OCI-LY1 (cell line): ENCODE measurements around the gene CXXC1.

Experiments used
- H2AFZ ChIP-seq: fragments of 200-600 bp; sonication (generic), shearing (Covaris generic); 2 replicates; pipeline ENCODE4 v1.6.0; 2014; ENCODE audit warnings: antibody characterized with exemption, mild to moderate bottlenecking, low read length
- H3F3A ChIP-seq: fragments of 200-600 bp; sonication (generic), shearing (Covaris generic); 2 replicates; pipeline ENCODE4 v1.6.0; 2014; ENCODE audit warnings: mild to moderate bottlenecking, antibody characterized with exemption, low read length, moderate library complexity; ENCODE audit not compliant: insufficient read depth
- H3K27ac ChIP-seq: fragments of 200-600 bp; sonication (generic); 2 replicates; pipeline ENCODE4 v1.5.1; 2014; ENCODE audit warnings: low read length, mixed run types, mild to moderate bottlenecking, low read depth; ENCODE audit not compliant: poor library complexity, severe bottlenecking
- H3K27me3 ChIP-seq: fragments of 200-600 bp; sonication (generic); 2 replicates; pipeline ENCODE4 v1.6.0; 2014; ENCODE audit warnings: antibody characterized with exemption, mild to moderate bottlenecking, low read length, moderate library complexity; ENCODE audit not compliant: insufficient read depth
- H3K36me3 ChIP-seq: fragments of 200-600 bp; sonication (generic); 2 replicates; pipeline ENCODE4 v1.6.1; 2014; ENCODE audit warnings: mild to moderate bottlenecking, antibody characterized with exemption, low read length, moderate library complexity, mixed read lengths; ENCODE audit not compliant: insufficient read depth
- H3K4me1 ChIP-seq: fragments of 200-600 bp; sonication (generic); 2 replicates; pipeline ENCODE4 v1.5.1; 2014; ENCODE audit warnings: mild to moderate bottlenecking, low read length, moderate library complexity; ENCODE audit not compliant: insufficient read depth, severe bottlenecking
- H3K4me2 ChIP-seq: fragments of 200-600 bp; sonication (generic), shearing (Covaris generic); 2 replicates; pipeline ENCODE4 v1.6.1; 2014; ENCODE audit warnings: low read length
- H3K4me3 ChIP-seq: fragments of 200-600 bp; sonication (generic); 2 replicates; pipeline ENCODE4 v1.5.1; 2014; ENCODE audit warnings: low read length, low read depth, mild to moderate bottlenecking, mixed read lengths; ENCODE audit not compliant: poor library complexity, severe bottlenecking
- H3K79me2 ChIP-seq: fragments of 200-600 bp; shearing (Covaris generic); 2 replicates; pipeline ENCODE4 v1.6.1; 2016; ENCODE audit warnings: mixed run types, low read length, mixed read lengths; ENCODE audit not compliant: insufficient read depth
- H3K9ac ChIP-seq: fragments of 200-600 bp; sonication (generic), shearing (Covaris generic); 2 replicates; pipeline ENCODE4 v1.6.1; 2014; ENCODE audit warnings: mild to moderate bottlenecking, low read length, mixed read lengths
- H3K9me2 ChIP-seq: fragments of 200-600 bp; sonication (generic), shearing (Covaris generic); 2 replicates; pipeline ENCODE4 v1.6.1; 2014; ENCODE audit warnings: low read depth, mild to moderate bottlenecking, low read length, mixed read lengths
- H3K9me3 ChIP-seq: fragments of 200-600 bp; shearing (Covaris generic); 2 replicates; pipeline ENCODE4 v1.6.1; 2014; ENCODE audit warnings: low read length, mixed read lengths
- H4K20me1 ChIP-seq: fragments of 200-600 bp; sonication (generic), shearing (Covaris generic); 2 replicates; pipeline ENCODE4 v1.6.0; 2016; ENCODE audit warnings: mild to moderate bottlenecking, low read length; ENCODE audit not compliant: insufficient read depth
- CTCF ChIP-seq: fragments of 200-600 bp; sonication (generic), shearing (Covaris generic); IDR thresholded peaks from 2 replicates; pipeline ENCODE4 v1.5.1; 2017; ENCODE audit warnings: mild to moderate bottlenecking, antibody characterized with exemption, low read length, moderate library complexity, mixed read lengths
- EZH2 ChIP-seq: fragments of 200-600 bp; sonication (generic), shearing (Covaris generic); IDR thresholded peaks from 2 replicates; pipeline ENCODE4 v1.8.0; 2017; ENCODE audit warnings: borderline replicate concordance, mixed run types, mild to moderate bottlenecking, antibody characterized with exemption, low read length, moderate library complexity, mixed read lengths

Gene CXXC1

DNA sequence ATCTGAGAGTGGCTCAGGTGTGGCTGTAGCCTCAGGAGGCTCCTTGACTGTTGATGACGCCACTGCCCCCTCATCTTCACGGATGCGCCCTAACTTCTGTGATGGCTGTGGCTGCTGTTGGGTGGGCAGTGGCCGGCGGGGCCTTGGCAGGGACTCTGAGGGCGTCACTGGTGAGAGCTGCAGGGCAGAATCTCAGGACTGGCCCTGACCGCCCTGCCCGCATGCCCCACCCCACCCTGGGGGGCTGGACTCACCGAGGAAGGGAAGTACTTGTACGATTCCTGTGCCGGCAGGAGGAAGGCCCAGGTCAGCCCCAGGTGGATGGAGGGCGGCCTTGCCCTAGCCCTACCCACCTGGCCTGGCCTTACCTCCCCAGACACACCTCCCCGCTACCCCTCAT is 2.4 kb downstream of the CXXC1 start:
- no peak overlapping the region for H3K4me2 ChIP-seq
- no peak for TF ChIP-seq CTCF
- no peak for TF ChIP-seq EZH2
- H3K9ac ChIP-seq = no peak overlapping the region

DNA sequence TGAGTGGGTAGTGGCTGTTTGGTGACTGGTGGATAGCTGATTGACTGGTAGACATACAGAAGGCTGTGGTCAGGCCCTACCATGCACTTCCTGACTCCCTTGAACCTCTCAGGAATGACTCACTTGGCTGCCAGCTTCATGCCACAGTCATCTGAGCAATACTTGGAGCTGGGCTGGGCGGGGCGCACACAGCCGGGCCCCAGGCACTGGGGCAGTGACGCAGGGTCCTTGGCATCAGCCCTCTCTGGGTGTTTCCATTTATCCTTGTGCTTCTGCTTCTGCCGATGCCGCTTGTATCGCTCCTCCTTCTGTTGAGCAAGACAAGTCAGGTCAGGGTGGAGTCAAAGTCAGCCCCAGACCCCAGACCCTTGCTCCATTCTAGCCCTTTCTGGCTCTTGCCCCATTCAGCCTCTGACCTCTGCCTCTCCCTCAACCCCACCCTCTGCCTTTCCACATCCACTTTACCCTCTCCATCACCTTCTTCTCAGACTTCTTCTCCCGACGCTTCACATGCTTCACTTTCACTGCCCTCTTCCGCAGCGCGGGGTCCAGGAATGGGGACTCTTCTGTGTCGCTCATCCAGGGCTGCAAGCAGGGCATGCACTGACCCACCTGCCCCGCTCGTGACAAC is 3.1 kb downstream of the CXXC1 start:
- TF ChIP-seq EZH2 = no peak
- Histone ChIP-seq H3K9ac (no peak overlapping the region), H3K4me3 (no peak overlapping the region), H3K36me3 (peaks cover 48% of the 10 kb centered on the region), H4K20me1 (no peaks in the 10 kb centered on the region), H3K4me1 (peaks cover 28% of the 10 kb centered on the region), H2AFZ (no peak overlapping the region), H3K27me3 (no peaks in the 10 kb centered on the region), H3K27ac (no peak overlapping the region), H3K9me2 (no peaks in the 10 kb centered on the region), H3K9me3 (no peaks in the 10 kb centered on the region), H3F3A (no peaks in the 10 kb centered on the region), H3K4me2 (no peak overlapping the region), H3K79me2 (peaks cover 25% of the 10 kb centered on the region)

More for the DNA sequence above, 2.4 kb downstream of the CXXC1 start:
- H3K4me3 ChIP-seq = no peak overlapping the region
- H3K27me3 ChIP-seq = no peaks in the 10 kb centered on the region
- H3K27ac ChIP-seq = no peak overlapping the region
- H3F3A ChIP-seq = no peaks in the 10 kb centered on the region
- no peak overlapping the region for H2AFZ ChIP-seq
- H3K36me3 ChIP-seq = peaks cover 43% of the 10 kb centered on the region
- H3K79me2 ChIP-seq = peaks cover 18% of the 10 kb centered on the region
- no peaks in the 10 kb centered on the region for H4K20me1 ChIP-seq
- no peaks in the 10 kb centered on the region for H3K9me2 ChIP-seq
- no peaks in the 10 kb centered on the region for H3K9me3 ChIP-seq
- H3K4me1 ChIP-seq = peaks cover 21% of the 10 kb centered on the region

- H3K9me2 ChIP-seq = no peaks in the 10 kb centered on the region
- H3F3A ChIP-seq = no peaks in the 10 kb centered on the region
- peaks cover 56% of the 10 kb centered on the region for H3K36me3 ChIP-seq
- no peak overlapping the region for H3K9ac ChIP-seq
- no peak overlapping the region for H3K27ac ChIP-seq
- H3K4me2 ChIP-seq = no peak overlapping the region
- H3K4me3 ChIP-seq = no peak overlapping the region
- no peak overlapping the region for H2AFZ ChIP-seq
- H3K27me3 ChIP-seq = no peaks in the 10 kb centered on the region
- no peaks in the 10 kb centered on the region for H3K9me3 ChIP-seq
- H4K20me1 ChIP-seq = no peaks in the 10 kb centered on the region
- TF ChIP-seq EZH2 (no peak), CTCF (no peak)
- H3K4me1 ChIP-seq = peaks cover 33% of the 10 kb centered on the region
- H3K79me2 ChIP-seq = peaks cover 32% of the 10 kb centered on the region
These were observed 3.9 kb downstream of the CXXC1 start for GRCh38 chr18:50283469-50284209.
